K562 (cell line): ENCODE results near the gene DPH6.

Source experiments
- CBFB ChIP-seq: sonication (generic); formaldehyde crosslinking; IDR thresholded peaks from 2 replicates; pipeline ENCODE4 v1.4.0; 2020; ENCODE audit warnings: mild to moderate bottlenecking, missing genetic modification reagents
- CHD2 ChIP-seq: IDR thresholded peaks from 2 replicates; pipeline ENCODE4 v1.6.1; 2011; ENCODE audit warnings: low read depth, low read length
- CTCF ChIP-seq, 3 experiments: IDR thresholded peaks in 2 of 3; conservative IDR thresholded peaks in 1 of 3; 2 replicates each; pipeline ENCODE4 v1.5.1; 2011 to 2012; ENCODE audit warnings: low read length in 3 of 3, mild to moderate bottlenecking in 3 of 3, control low read depth in 2 of 3, improper control_type of control experiment in 1 of 3, inconsistent platforms in 1 of 3, low read depth in 1 of 3, mixed read lengths in 1 of 3, moderate library complexity in 1 of 3; ENCODE audit not compliant: insufficient read depth in 2 of 3
- HDAC3 ChIP-seq: fragments of 450-650 bp; IDR thresholded peaks from 2 replicates; pipeline ENCODE4 v1.6.1; 2018; ENCODE audit warnings: borderline replicate concordance, mild to moderate bottlenecking, moderate library complexity; ENCODE audit not compliant: partially characterized antibody
- NR2C2 ChIP-seq, 2 experiments: fragments of 200-800 bp in 1 of 2; sonication (Bioruptor generic) in 1 of 2; sonication (generic) in 1 of 2; formaldehyde crosslinking in 1 of 2; IDR thresholded peaks; 2 replicates each; pipeline versions ENCODE4 v1.6.1 to v1.8.0; 2016 to 2022; ENCODE audit warnings: mild to moderate bottlenecking in 1 of 2, missing compliant biosample characterization in 1 of 2, missing genetic modification characterization in 1 of 2, missing genetic modification reagents in 1 of 2
- SIN3B ChIP-seq: fragments of 450-650 bp; IDR thresholded peaks from 2 replicates; pipeline ENCODE4 v1.6.1; 2017; ENCODE audit warnings: low read depth, mild to moderate bottlenecking, moderate library complexity
- SNIP1 ChIP-seq: fragments of 450-650 bp; IDR thresholded peaks from 2 replicates; pipeline ENCODE4 v1.7.1; 2017; ENCODE audit warnings: low read depth, mild to moderate bottlenecking
- SRSF9 ChIP-seq: fragments of 200-400 bp; formaldehyde crosslinking; IDR thresholded peaks from 2 replicates; pipeline ENCODE4 v1.6.1; 2017; ENCODE audit warnings: low read depth, low read length, borderline replicate concordance
- USF2 ChIP-seq: sonication (generic); formaldehyde crosslinking; IDR thresholded peaks from 2 replicates; pipeline ENCODE4 v1.5.0; 2020; ENCODE audit warnings: missing genetic modification reagents
- YY1 ChIP-seq, 3 experiments: IDR thresholded peaks; 2 replicates each; pipeline ENCODE4 v1.6.1; 2011; ENCODE audit warnings: low read length in 2 of 3, mild to moderate bottlenecking in 2 of 3, moderate library complexity in 2 of 3, borderline replicate concordance in 1 of 3, control low read depth in 1 of 3, low read depth in 1 of 3; ENCODE audit not compliant: insufficient read depth in 3 of 3, insufficient replicate concordance in 2 of 3, control insufficient read depth in 1 of 3, insufficient read length in 1 of 3; ENCODE audit errors: extremely low read depth in 1 of 3
- ZBTB34 ChIP-seq: fragments of 250-450 bp; sonication (Bioruptor Pico); IDR thresholded peaks from 2 replicates; pipeline ENCODE4 v1.8.0; 2021; ENCODE audit warnings: mild to moderate bottlenecking, moderate library complexity

- TF ChIP-seq SRSF9, result no peak
- TF ChIP-seq NR2C2 (CRISPR knock-in tag; IDR thresholded peaks at IDR 0.05), result no peak
- TF ChIP-seq NR2C2 (tag; IDR thresholded peaks at IDR 0.05), result no peak
- no peak for TF ChIP-seq ZBTB34
- no peak for TF ChIP-seq CTCF (IDR thresholded peaks at IDR 0.05 in 2 of 3, conservative IDR thresholded peaks at IDR 0.05 in 1 of 3; ENCODE audit: insufficient read depth in 2 of 3, low read depth in 1 of 3, low read length in 3 of 3)
- no peak for TF ChIP-seq SNIP1
- TF ChIP-seq SIN3B, result no peak
- no peak for TF ChIP-seq USF2
- TF ChIP-seq YY1 (IDR thresholded peaks at IDR 0.05; ENCODE audit: borderline replicate concordance in 1 of 3, control insufficient read depth in 1 of 3, extremely low read depth in 1 of 3, insufficient read depth in 3 of 3, insufficient read length in 1 of 3, insufficient replicate concordance in 2 of 3, low read depth in 1 of 3, low read length in 2 of 3), result no peak
- no peak for TF ChIP-seq HDAC3
- no peak for TF ChIP-seq CHD2
- TF ChIP-seq CBFB, result no peak
These were observed 55.5 kb downstream of the DPH6 start for GRCh38 chr15:35490511-35490910.
